OCI-LY7 (cell line): Measurements from ENCODE around the gene CCNL1. TPM values are rescaled to one million over a fixed set of nuclear protein-coding genes. Genes with fewer than 3 reads are reported as not detected.

Experiments
- BruUV-seq: library from RNA; stranded (reverse); fragments of 400-500 nt; replicated peaks from 2 replicates; lab custom pipeline; 2021; lab: Mats Ljungman, UMichigan
- CTCF ChIA-PET: fragments of 300-600 bp; sonication (Branson Sonifier 250); formaldehyde crosslinking; loops from one replicate; lab custom pipeline; 2022; ENCODE audit warnings: antibody characterized with exemption; ENCODE audit not compliant: unreplicated experiment; lab: Charles Lee
- POLR2A ChIA-PET: fragments of 300-600 bp; sonication (Branson Sonifier 250); formaldehyde crosslinking; loops from one replicate; lab custom pipeline; 2022; ENCODE audit warnings: antibody characterized with exemption; lab: Charles Lee
- DNase-seq: peaks from one replicate; pipeline ENCODE4 v3.0.0-alpha.2; 2015; ENCODE audit warnings: low spot score
- H2AFZ ChIP-seq: fragments of 200-600 bp; sonication (generic), shearing (Covaris generic); 2 replicates; pipeline ENCODE4 v1.6.1; 2014; ENCODE audit warnings: mild to moderate bottlenecking, antibody characterized with exemption, low read length, moderate library complexity
- H3K27ac ChIP-seq: fragments of 200-600 bp; sonication (generic); 2 replicates; pipeline ENCODE4 v1.5.1; 2014; ENCODE audit warnings: mixed run types, low read depth, mild to moderate bottlenecking, moderate library complexity, low read length, inconsistent platforms; ENCODE audit not compliant: poor library complexity, severe bottlenecking
- H3K36me3 ChIP-seq: fragments of 200-600 bp; sonication (generic); 2 replicates; pipeline ENCODE4 v1.6.1; 2014; ENCODE audit warnings: mild to moderate bottlenecking, antibody characterized with exemption, low read length, moderate library complexity, mixed read lengths; ENCODE audit not compliant: insufficient read depth
- H3K4me1 ChIP-seq: fragments of 200-600 bp; sonication (generic); 2 replicates; pipeline ENCODE4 v1.5.1; 2014; ENCODE audit warnings: mild to moderate bottlenecking, low read length; ENCODE audit not compliant: insufficient read depth, poor library complexity, severe bottlenecking
- H3K4me2 ChIP-seq: fragments of 200-600 bp; sonication (generic); 2 replicates; pipeline ENCODE4 v1.6.1; 2014; ENCODE audit warnings: mild to moderate bottlenecking, low read length
- H3K4me3 ChIP-seq: fragments of 200-600 bp; sonication (generic); 2 replicates; pipeline ENCODE4 v1.5.1; 2014; ENCODE audit warnings: mild to moderate bottlenecking, low read depth, low read length; ENCODE audit not compliant: poor library complexity, severe bottlenecking
- H3K79me2 ChIP-seq: fragments of 200-600 bp; sonication (generic); 2 replicates; pipeline ENCODE4 v1.6.1; 2016; ENCODE audit warnings: low read depth, mild to moderate bottlenecking, low read length, moderate library complexity, mixed read lengths; ENCODE audit not compliant: insufficient read depth
- H3K9me2 ChIP-seq: fragments of 200-600 bp; sonication (generic); 2 replicates; pipeline ENCODE4 v1.6.1; 2016; ENCODE audit warnings: mild to moderate bottlenecking, low read length, mixed read lengths; ENCODE audit not compliant: insufficient read depth
- H3K9me3 ChIP-seq: fragments of 200-600 bp; sonication (generic); 2 replicates; pipeline ENCODE4 v1.6.1; 2014; ENCODE audit warnings: mild to moderate bottlenecking, mixed run types, low read length, mixed read lengths
- H4K20me1 ChIP-seq: fragments of 200-600 bp; sonication (generic); 2 replicates; pipeline ENCODE4 v1.6.1; 2014; ENCODE audit warnings: mild to moderate bottlenecking, antibody characterized with exemption, low read length, moderate library complexity, mixed read lengths; ENCODE audit not compliant: insufficient read depth
- EZH2phosphoT487 ChIP-seq: fragments of 200-600 bp; sonication (generic); IDR thresholded peaks from 2 replicates; pipeline ENCODE4 v1.6.1; 2018; ENCODE audit warnings: low read depth, borderline replicate concordance, mild to moderate bottlenecking, mixed run types, antibody characterized with exemption, low read length, moderate library complexity, mixed read lengths
- intact Hi-C: fragments of 100-400 bp; cut with micrococcal nuclease; formaldehyde crosslinking; loops from one replicate; pipeline ENCODE4 v1.10.0; 2022; ENCODE audit not compliant: unreplicated experiment
- total RNA-seq, 2 experiments: library from RNA; depleted of rRNA in 1 of 2; stranded (reverse); fragments of >200 nt in 1 of 2; shearing (Covaris generic) in 1 of 2; gene quantifications; 2 replicates each; pipeline ENCODE4 v1.2.3, GENCODE V29; 2014 to 2022
- TF ChIP-seq, protein P1 (sequence below): fragments of 200-600 bp; sonication (generic); conservative IDR thresholded peaks from 2 replicates; pipeline ENCODE4 v1.5.1; 2014; ENCODE audit warnings: mild to moderate bottlenecking, antibody characterized with exemption, low read length, moderate library complexity, mixed read lengths

The CCNL1 gene
- total RNA-seq, 2 experiments from 2014 or later, result 158 to 280 TPM

DNA sequence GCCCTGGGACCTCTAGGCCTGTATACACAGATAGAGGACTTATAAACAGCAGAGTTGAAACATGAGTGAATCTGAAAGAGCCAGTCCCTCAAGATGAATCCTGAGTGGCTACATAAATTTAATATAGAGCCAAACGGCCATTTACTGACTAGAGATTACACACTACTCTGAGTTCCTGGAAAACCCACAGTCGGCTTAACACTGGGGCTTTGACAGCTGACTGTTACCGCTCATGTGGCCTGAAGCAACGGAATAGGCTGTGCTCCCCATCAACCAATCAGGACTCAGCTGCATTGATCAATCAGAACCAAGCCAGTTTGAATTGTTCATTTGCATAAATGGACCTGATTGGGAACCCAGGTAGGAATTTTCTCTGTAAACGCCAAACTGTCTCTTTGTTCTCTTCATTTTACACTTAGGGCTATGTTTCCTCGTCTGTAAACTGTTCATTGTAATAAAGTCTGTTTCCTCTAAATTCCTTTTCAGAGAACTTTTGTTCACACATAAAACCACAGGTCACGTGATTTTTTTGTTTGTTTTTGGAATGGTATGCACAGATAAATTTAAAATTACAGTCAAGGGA is 40.5 kb downstream of the CCNL1 start:
- intact Hi-C loops, result no loop called here
- Histone ChIP-seq H4K20me1 (no peaks in the 10 kb centered on the region), H3K36me3 (no peaks in the 10 kb centered on the region), H3K9me3 (no peaks in the 10 kb centered on the region), H3K79me2 (no peaks in the 10 kb centered on the region), H3K27ac (no peak overlapping the region), H3K9me2 (no peaks in the 10 kb centered on the region), H3K4me1 (no peaks in the 10 kb centered on the region), H3K4me2 (no peak overlapping the region), H3K4me3 (no peak overlapping the region), H2AFZ (no peak overlapping the region)
- TF ChIP-seq EZH2phosphoT487, result no peak
- TF ChIP-seq, protein P1, sequence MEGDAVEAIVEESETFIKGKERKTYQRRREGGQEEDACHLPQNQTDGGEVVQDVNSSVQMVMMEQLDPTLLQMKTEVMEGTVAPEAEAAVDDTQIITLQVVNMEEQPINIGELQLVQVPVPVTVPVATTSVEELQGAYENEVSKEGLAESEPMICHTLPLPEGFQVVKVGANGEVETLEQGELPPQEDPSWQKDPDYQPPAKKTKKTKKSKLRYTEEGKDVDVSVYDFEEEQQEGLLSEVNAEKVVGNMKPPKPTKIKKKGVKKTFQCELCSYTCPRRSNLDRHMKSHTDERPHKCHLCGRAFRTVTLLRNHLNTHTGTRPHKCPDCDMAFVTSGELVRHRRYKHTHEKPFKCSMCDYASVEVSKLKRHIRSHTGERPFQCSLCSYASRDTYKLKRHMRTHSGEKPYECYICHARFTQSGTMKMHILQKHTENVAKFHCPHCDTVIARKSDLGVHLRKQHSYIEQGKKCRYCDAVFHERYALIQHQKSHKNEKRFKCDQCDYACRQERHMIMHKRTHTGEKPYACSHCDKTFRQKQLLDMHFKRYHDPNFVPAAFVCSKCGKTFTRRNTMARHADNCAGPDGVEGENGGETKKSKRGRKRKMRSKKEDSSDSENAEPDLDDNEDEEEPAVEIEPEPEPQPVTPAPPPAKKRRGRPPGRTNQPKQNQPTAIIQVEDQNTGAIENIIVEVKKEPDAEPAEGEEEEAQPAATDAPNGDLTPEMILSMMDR, result no peak
- BruUV-seq, result no TSS peak
- POLR2A ChIA-PET, result interaction anchor here (3.7 kb wide), 1 partner anchor 30 kb away, joined by 13 read pairs; no protein-coding TSS in a partner anchor
- CTCF ChIA-PET, result no interaction called here
- DNase-seq, result no peak

DNA sequence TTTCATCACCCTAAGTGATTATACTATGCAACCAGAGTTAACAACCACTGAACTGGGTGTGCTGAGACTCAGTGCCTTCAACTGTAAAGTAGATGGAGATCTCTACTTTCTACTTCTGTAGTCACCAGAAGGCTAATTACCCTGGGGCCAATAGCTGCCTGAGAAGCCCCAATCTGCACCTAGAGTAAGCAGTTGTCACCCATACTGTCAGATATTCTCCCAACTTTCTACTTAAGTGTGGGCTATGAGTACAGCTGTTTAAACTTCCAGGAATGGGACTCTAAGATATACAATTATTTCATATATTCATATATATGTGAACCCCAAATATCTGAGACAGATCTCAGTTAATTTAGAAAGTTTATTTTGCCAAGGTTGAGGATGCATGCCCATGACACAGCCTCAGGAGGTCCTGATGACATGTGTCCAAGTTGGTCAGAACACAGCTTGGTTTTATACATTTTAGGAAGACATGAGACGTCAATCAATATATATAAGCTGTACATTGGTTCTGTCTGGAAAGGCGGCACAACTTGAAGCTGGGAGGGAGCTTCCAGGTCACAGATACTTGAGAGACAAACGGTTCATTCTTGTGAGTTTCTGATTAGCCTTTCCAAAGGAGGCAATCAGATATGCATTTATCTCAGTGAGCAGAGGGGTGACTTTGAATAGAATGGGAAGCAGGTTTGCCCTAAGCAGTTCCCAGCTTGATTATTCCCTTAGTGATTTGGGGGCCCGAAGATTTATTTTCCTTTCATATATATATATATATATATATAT is 41.9 kb downstream of the CCNL1 start:
- ChIA-PET POLR2A (interaction anchor here (0.6 to 3.7 kb wide), 4 partner anchors 12 to 864 kb away, joined by 3 to 33 read pairs (median 8); no protein-coding TSS in a partner anchor), CTCF (no interaction called here)
- no TSS peak for BruUV-seq
- TF ChIP-seq, protein P1, result no peak
- no peak for TF ChIP-seq EZH2phosphoT487
- Histone ChIP-seq H3K4me3 (no peak overlapping the region), H3K79me2 (no peaks in the 10 kb centered on the region), H3K9me3 (no peaks in the 10 kb centered on the region), H3K4me2 (no peak overlapping the region), H3K9me2 (no peaks in the 10 kb centered on the region), H3K36me3 (no peaks in the 10 kb centered on the region), H4K20me1 (no peaks in the 10 kb centered on the region), H3K27ac (no peak overlapping the region), H3K4me1 (no peaks in the 10 kb centered on the region), H2AFZ (no peak overlapping the region)
- intact Hi-C loops, result no loop called here
- no peak for DNase-seq
